ENCODE measurements around the gene PRXL2B.

DNA sequence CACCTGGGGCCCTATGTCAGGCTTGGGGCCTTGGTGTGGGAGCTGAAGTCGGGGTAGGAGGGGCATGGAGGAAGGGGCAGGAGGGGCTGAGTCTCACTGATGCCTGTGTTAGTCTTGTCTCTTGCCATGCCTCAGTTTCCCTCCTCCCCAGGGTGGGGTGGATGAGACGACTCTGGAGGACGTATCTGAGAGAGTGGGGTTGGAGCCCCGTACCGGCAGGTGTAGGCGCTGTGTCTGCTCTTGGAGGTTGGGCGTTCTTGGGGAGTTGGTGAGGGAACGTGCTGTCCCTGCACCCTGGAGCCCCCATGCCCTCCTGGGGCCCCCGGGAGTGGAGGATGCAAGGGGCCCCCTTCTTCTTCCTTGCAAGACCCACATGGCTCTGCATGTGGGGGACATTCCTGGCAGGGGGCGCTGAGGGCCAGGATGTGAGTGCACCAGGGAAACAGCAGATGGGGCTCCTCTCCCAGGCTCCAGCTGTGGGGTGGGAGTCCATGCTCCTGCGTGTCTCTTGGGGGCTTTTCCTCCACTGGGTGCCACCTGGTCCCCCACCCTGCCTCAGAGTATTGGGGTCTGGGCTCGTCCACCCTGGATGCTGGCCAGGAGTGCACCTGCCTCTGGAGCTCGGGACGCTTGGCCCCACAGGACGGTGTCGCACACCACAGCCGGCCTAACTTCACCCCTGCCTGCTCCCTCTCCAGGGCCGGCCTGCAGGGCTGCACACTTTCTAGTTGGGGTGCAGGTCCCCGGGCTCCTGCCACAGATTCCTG, 31.8 kb upstream of the PRXL2B start:
- TF ChIP-seq, protein P1, sequence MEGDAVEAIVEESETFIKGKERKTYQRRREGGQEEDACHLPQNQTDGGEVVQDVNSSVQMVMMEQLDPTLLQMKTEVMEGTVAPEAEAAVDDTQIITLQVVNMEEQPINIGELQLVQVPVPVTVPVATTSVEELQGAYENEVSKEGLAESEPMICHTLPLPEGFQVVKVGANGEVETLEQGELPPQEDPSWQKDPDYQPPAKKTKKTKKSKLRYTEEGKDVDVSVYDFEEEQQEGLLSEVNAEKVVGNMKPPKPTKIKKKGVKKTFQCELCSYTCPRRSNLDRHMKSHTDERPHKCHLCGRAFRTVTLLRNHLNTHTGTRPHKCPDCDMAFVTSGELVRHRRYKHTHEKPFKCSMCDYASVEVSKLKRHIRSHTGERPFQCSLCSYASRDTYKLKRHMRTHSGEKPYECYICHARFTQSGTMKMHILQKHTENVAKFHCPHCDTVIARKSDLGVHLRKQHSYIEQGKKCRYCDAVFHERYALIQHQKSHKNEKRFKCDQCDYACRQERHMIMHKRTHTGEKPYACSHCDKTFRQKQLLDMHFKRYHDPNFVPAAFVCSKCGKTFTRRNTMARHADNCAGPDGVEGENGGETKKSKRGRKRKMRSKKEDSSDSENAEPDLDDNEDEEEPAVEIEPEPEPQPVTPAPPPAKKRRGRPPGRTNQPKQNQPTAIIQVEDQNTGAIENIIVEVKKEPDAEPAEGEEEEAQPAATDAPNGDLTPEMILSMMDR (IDR thresholded peaks at IDR 0.05): peak; percentile 29 to 72 (median 50)
- TF ChIP-seq POLR2A (IDR thresholded peaks at IDR 0.05): no peak

Data from transverse colon (tissue), 3 donors.